Stimulated activated CD8-positive, alpha-beta memory T cell treated with anti-CD3 and anti-CD28 coated beads, Interleukin-4, amount 100 ng/mL, for 48 hours (primary cell): ENCODE data around the gene H1-8.

Experiments used
- DNase-seq: peaks from one replicate; pipeline ENCODE4 v3.0.0-alpha.2; 2020

H1-8 gene

DNA sequence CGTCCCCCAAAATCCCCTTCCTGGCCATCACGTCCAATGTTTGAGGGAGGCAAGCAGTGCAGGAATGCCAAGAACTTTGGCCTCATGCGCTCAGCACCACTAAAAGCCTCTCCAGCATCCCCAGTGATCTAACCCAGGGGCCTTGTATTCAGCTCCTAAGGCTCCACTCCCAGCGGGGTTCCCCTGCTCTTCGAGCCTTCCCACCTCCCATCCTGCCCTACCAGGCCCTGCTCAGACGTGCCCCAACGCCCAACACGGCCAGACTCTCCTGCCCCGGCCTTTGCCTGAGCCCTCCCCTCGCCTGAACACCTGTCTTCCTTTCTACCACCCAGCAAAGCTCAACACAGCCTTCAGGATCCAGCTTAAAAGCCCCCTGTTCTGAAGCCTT lies 33.0 kb downstream of the H1-8 start:
- DNase-seq: no peak

DNA sequence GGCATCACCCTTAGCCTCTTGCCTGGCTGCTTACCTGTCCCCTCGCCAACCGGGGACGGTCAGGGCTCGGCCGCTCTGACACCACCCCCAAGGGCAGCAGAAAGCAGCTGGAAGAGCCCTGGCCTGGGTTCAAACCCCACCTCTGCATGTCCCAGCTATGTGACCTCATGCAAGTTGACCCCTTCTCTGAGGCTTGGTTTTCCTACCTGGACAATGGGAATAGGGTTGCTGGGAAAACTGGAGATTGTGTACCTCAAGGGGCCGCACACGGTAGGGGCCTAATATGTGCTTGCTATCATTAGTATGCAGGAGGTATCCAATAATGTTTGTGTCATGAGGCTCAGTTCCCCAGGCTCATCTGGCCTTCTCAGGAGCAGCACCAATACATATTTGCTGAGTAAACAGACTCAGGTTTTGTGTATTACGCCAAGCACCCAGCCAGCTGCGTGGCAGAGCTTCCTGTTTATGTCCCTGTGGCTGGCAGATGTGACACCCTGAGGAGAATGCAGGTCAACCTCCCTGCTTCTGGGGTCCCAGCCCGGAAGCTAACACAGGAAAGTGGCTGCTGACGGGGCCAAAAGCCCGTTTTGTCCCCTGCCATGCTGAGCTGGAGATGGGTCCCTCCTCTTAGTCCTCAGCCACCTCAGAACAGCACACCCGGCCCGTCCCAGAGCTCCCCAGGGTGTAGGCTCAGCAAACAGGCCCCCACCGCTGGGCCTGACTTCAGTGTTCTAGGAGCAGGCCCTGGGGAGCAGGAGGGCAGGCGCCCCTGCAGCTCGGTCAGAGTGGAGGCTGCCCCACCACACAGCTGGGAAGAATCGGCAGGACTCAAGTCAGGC lies 33.8 kb downstream of the H1-8 start:
- peak; percentile 54 for DNase-seq

DNA sequence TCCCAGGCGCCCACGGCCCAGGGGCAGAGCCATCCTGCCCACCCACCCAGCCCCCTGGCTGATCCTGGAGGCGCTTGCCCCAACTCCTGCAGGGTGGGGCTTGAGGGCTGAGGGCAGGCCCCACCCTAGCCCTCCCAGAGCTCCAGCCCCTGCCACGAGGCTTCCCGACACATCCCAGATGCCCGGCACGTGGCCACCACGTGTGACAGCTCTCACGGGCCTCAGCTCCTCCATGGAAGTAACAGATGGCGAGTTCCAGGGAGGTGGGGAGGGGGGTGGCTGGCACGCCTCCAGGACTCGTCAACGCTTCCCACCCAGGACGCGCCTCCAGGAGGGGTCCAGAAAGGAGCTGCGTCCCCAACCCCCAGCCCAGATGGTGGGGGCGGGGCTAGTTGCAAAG lies 34.4 kb downstream of the H1-8 start:
- no peak for DNase-seq

DNA sequence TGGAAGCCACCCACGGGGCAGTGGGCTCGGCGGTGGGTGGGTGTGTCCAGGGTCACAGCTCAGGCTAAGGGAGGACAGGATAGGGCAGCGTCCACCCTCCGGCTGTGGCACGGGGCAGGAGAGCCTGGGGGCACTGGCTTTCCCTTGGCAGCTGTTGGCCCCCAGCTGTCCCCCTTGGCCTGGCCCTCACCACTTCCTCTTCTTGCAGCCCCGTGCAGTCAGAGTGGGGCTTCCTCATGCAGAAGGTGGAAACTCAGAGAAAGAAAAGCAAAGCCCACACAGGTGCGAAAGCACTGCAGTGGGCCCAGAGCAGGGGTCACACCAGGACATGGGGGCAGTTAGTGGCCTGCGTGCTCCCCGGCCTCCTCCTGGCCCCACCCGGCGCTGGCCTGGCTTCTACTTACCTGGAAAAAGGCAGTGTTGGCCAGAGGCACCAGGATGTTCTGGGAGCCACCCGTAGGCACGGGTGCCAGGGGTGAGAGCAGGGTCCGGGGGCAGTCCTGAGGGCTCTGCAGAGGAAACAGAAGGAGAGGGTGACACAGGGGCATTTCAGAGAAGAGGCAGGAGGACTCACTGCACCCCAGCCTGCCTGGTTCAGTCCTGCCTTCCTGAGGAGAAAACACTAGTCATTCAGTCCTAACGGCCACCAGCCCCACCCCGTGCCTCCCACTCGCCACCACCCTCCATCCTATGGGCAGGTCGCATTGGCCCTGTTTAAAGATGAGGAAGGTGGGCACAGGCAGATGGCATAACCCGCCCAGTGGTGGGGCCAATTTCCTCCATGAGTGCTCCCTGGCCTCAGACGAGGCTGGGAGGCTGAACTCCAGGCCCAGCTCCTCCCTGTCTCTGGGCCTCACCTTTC lies 35.2 kb downstream of the H1-8 start:
- no peak for DNase-seq

DNA sequence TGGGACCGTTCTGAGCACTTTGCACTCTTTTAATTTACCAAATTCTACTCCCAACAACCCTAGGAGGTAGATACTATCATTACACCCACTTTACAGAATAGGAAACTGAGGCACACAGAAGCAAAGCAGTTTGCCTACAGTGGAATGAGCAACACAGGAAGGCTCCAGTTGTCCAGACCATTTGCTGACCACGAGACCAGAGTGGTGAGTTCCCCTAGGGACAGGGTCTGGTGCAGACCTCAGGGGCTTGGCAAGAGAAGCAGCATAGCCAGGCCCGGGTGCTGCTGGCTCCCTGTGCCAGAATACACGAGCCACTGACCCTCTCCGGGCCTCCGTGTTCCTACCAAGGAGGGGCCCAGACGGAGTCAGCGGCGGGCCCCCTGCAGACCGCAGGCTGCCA lies 37.0 kb downstream of the H1-8 start:
- DNase-seq: no peak

DNA sequence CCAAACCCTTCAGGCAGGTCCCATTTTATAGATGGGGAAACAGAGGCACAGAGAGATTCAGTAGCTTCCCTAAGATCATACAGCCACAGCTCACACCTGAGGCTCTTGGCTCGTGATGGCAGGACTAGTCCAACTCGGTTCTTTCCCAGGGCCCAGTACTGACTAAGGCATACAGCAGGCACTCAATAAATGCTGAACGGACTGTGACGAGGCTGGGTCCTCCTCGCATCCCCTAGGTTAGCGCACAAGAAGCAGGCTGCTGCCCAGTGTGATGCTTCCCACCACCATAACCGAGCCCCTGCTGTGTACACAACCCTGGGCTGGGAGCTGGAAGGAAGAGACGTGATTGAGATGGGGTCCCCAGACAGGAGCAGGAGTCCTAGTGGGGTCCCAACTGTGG lies 38.6 kb downstream of the H1-8 start:
- DNase-seq: no peak

DNA sequence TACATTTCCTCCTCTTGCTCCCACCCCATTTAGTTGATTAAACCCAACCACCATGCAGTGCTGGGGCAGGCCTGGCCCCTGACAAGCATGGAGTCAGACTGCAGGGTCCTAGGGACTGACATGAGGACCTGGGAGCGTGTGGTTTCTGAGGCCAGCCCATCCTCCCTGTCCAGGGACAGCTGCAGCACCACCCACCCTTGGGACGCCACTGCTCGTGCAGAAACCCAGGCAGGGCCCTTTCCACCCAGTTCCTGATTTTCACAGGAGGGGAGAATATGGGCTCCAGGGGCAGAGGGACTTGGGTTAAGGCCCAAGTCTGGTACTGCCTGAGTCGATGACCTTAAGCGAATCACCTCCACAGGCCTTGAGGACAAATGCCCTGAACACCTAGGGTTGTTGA lies 39.8 kb downstream of the H1-8 start:
- DNase-seq: no peak

DNA sequence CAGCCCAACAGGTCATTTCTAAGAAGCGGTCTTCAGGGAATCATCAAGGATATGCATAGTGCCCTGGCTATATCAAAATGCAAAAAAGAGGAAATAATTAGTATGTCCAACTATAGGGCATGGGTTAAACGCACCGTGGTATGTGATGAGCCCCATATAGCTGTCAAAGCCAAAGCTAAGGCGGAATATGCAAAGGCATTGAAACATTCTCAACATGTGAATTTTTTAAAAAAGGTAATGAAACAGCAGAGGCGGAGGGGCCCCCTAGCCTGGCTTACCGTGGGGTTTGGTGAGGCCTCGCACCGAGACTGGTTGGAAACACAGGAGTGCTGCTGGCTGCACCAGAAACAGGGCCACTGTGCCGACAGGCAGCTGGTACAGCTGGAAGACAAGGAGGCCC lies 40.3 kb downstream of the H1-8 start:
- DNase-seq: no peak

DNA sequence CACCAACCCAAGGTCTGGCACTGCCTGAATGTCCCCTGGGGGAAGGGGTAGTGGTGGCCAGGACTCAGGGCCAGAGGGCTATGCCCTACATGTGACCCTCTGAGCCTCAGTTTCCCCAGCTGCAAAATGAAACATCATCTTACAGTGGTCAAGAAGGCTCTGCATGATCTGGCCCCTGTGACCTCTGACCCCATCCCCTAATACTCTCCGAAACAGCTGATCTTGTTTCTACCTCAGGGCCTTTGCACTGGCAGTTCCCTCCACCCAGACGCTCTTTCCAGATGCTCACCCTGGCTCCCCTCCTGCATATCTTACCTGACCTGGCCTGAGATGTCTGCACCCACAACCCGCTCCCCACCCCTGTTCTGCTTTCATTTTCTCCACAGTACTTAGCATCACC lies 41.7 kb downstream of the H1-8 start:
- DNase-seq: no peak

DNA sequence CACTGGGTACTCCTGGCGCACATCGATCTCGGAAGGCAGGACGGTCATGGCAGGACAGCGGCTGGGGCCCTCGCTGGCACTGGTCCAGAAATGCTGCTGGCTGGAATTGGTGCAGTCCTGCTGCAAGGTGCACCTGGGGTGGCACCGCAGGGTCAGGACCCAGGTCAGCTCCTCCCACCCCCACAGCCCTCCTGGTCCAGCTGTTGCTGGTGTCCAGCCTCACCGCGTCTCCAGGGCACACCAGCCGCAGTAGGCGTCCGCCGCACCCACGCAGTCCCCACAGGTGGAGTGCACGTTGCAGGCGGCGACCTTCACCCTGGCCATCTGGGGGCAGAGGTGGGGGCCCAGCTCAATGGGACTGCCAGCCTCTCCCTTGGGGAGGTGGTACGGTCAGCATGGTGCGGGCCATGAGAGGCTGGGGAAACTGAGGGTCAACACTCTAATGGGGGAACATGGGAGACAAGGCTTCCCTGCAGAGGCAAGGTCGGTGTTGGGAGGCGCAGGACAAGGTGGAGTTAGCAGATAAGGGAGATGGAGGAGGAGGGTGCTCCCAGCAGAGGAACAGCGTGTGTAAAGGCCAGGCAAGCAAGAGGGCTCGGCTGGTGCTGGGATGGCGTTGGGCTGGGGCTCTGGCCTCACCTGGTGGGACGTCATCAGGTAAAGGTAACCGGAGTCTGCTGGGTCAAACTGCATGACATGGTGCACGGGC lies 43.1 kb downstream of the H1-8 start:
- no peak for DNase-seq

DNA sequence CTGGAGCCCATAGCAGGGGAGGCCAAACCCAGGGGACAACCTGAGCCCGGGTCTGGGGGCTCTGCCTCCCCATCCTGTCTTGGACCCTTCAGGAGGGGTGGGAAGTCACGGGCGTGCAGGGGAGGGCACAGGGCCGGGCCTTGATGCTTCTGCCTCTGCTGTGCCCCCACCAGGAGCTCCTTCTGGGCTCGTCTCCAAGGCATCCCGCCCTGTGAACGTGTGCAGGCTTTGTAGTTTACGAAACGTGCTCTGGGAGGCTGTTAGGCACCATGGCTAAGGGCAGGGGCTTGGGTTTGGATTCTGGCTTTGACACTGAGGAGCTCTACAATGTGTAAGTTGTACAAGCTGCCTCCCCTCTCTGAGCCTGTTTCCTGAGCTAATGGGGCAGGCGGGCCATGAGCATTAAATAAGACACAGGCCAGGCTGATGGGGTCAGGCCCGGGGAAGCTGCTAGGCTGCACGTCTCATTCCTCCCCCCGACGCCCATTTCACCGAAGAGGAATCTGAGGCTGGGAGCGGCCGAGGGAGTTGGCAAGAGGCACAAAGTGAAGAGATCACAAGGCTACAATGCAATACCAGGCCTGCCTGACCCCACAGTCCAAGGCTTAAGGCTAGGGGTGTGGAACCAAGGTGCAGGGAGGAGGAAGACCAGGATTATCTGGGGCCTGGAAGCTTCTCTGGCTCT lies 43.9 kb downstream of the H1-8 start:
- DNase-seq: no peak

DNA sequence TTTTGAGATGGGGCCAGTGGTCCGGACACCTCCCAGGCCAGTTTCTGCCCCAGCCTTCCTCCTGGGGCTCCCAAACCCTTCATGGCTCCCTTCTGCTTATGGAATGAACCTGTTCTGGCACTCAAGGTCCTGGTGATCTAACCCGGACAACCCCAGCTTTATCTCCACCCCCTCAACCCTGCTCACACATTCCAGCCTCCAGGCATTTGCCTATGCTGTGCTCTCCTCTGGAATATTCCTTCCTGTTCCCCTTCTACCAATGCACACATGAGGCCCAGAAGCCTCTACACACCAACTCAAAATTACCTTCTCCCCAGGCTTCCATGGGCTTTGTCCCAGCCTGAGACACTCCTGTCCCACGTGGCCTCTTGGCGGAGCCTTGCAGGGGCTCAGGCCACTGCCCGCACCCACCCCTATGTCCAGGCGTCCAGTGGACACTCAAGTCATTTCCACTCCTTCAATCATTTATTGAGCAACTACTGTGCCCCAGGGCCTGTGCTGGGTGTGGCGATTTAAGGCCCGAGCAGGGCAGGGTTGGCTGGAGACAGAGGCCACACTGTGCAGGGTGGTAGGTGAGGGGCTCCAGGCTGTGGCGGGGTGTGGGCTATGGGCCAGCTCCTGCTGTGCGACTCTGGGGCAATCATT lies 44.7 kb downstream of the H1-8 start:
- no peak for DNase-seq

DNA sequence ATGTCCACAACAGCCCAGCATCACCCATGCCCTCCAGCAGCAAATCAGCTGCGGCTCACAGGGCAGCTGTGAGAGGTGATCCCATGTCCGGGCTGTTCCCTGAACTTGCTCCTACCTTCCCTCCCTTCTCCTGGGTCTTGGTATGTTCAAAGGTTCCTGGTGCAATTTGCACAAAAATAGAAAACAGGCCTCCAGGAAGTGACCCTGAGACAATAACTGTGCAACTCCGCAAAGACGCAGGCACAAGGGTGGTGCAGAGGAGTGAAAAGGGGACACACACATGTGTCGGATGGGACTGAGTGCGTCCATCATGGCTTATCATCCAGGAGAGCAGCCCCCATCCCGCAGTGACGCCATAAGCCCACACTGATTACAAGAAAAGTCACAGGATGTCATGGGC lies 47.2 kb downstream of the H1-8 start:
- DNase-seq: no peak

DNA sequence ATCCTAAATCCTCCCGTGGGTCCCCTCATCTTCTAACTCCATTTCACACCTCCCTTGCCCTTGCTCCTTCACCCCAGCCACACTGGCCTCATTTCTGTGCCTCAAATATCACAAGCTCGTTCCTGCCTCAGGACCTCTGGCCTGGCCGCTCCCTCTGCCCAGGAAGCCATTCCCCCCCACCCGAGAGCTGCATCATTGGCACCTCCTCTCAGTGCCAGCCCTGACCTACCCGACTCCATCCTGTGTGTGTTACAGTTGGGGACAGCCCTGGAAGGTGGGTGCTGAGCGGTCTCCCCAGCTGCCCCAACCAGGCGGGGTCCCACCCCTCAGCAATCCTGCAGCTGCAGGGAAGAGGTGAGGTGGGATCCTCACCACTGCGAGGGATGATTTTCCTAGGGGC lies 49.0 kb downstream of the H1-8 start:
- no peak for DNase-seq

DNA sequence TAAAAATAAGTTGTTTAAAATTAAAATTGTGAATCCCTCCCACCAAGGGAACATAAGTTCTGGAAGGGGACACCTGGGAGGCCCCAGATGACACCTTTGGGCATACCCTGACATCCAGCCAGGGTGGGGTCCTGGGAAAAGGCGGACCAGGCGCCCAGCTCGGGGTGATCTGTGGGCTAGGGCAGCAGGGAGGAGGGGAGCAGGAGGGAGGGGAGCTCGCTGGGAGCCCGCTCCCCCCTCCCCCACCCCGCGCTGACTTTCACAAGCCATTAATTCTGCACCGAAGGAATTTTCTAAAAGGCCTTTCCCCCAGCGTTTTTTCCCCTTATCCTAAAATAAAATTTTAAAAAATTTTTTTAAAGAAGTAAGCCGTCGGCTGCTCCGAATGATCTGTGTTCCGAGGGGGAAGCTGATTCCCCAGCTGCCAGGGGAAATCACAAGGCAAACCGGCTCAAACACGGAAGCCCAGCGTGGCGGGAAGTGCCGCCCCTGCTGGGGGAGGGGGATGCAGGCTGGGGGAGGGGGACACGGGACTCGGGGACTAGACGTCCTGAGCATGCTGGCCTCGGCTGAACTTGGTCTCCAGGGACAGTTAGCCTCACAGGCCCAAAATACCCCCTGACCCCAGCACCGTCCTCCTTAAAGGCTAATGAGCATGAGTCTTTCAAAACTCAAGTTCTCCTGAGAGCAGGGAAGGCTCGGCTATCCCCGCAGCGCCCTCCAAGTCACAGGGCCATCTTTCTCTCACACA lies 49.6 kb downstream of the H1-8 start:
- no peak for DNase-seq

DNA sequence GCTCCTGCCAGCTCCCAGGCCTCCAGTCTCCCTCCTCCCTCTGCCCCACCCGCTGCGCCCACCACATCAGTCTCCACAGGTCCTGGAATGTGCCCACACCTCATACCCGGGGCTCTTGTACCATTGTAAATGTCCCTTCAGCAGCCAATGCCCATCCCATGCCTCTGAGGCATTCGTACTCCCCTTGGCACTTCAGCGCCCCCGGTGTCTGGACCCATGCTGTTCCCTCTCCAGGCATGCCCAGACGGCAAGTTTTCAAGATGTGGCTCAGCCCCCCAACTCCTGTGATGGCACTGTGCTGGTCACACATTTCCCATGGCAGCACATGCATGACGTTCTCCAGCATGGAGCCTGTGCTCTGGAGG lies 50.2 kb downstream of the H1-8 start:
- no peak for DNase-seq

DNA sequence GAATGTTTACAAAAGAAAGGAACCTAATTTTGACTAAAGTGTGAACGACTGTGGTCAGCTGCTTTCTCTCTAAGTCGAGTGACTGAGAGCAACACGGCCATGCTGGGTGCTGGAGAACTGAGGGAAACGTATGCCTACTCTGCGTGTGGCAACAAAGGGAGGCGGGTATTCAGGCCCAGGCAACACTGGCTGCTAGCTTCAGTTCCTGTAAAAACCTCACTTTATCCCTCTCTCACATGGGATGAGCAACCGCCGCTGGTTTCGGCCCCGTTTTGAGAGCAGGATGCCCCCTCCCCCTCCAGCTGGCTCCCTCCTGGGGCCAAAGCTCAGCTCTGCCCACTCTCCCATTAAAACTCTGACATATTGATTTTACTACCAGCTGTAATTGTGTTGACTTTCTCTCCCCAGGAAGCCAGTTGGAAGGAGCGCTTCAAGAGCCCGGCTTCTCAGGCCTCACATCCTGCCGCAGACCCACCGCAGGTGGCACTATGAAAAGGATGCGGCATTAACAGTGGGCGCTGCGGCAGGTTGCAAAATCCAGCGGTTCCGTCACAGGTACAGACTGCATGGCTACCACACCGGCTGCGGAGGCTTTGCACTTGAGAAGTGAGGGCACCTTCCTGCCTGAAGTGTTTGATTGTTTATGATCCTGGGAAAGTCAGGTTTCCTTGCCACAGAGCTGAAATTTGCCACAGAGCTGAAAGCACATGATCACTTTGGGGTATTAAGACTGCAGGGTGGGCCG lies 50.8 kb downstream of the H1-8 start:
- DNase-seq: peak; percentile 85

DNA sequence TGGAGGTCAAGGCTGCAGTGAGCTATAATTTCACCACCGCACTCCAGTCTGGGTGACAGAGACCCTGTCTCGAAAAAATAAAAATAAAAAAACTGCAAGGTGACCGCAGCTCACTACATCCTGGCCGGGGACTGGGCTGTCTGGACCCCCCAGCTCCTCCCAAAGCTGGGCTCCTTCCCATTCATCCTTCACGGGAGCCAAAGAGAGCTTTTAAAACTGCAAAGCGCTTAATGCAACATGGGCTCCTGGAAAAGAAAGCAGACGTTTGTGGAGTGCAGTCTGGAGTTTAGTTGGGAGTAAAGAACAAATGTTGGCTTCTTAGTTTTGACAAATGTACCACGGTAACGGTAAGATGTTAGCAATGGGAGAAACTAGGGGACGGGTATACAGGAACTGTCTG lies 51.4 kb downstream of the H1-8 start:
- DNase-seq: no peak

DNA sequence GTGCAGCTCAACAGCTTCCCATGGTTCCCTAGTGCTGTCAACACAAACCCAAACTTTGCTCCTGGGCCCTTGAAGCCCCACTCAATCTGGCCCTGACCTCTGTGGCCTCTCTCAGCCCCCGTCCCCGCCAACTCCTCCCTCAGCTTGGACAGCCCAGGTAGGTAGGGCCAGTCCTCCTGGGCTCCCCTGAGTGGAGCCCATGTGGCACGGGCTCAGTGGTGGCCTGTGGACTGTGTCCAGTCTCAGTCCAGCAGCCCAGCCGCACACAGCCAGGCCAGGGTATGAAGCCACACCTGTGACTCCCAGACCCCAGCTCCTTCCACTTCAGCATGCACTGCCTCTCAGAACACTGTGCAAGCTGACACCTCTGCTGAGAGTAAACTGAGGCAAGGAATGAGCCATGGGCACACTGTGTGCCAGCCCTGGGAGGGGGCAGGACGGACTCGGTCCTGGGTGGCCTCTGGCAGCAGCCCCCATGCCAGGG lies 52.0 kb downstream of the H1-8 start:
- DNase-seq: no peak

DNA sequence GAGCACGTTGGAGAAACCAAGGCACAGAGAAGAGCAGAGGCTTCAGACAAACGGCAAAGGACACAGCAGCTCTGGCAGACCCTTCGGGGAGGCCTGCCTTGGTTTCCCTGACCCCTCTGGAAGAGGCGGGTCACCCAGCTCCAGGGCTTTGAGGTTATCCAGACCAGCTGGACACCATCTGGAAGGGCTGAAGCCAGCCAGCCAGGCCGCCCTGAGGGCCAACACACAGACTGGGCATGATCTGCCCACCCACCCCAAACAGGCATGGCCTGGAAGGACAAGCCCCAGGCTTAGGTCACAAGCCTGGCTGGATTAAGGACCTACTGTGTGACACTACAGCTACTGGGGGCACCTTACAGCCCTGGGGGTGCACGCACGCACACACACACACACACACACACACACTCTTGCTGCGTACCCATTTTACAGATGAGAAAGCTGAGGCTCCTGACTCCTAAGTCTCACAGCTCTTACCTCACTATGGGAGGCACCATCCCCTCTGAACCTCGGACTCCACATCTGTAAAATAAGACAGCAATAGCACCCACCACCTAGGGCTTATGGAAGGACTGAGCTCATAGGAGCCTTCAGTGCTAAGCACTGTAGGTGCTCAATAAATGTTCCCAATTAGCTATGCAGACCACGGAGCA lies 52.7 kb downstream of the H1-8 start:
- DNase-seq: no peak
